SKM-1 (cell line): ENCODE data around the gene OR52E2.
"Not testable (repeated sequence)": the region's sequence is repeated elsewhere in the genome, so short reads cannot be mapped to it uniquely, and the experiment has no call there.

ENCODE experiments used
- DNase-seq: peaks from one replicate; lab custom pipeline; 2025; ENCODE audit not compliant: unreplicated experiment; lab: John Stamatoyannopoulos, UW

The OR52E2 gene

GRCh38 chr11:5059391-5059790, at the start of gene OR52E2:
TSS of gene OR52E2 (minus strand) at chr11:5059627. CDS start at chr11:5059627, 0 bp downstream.
- DNase-seq, result no peak

DNA sequence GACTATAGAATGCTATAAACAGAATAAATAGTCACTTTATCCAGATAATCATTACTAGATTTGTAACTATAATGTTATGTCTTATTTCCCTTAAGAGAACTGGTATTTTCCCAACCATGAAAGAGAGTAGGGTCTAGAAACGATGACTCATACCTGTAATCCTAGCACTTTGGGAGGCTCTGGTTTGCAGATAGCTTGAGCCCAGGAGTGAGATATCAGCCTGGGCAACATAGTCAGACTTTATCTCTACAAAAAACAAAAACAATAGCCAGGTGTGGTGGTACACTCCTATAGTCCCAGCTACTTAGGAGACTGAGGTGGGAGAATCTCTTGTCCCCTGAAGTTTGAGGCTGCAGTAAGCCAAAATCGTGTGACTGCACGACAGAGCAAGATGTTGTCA, 47.9 kb upstream of the OR52E2 start:
- no peak for DNase-seq

GRCh38 chr11:5103066-5103465, 43.6 kb upstream of the OR52E2 start:
- DNase-seq, result no peak

GRCh38 chr11:5102246-5102645, 42.8 kb upstream of the OR52E2 start:
- no peak for DNase-seq

GRCh38 chr11:5096011-5096410, 36.6 kb upstream of the OR52E2 start:
- DNase-seq, result no peak

- no peak for DNase-seq
Observed at GRCh38 chr11:5092821-5093585, 33.6 kb upstream of the OR52E2 start.

- DNase-seq, result no peak
Observed at GRCh38 chr11:5090668-5091067, 31.2 kb upstream of the OR52E2 start.

DNA sequence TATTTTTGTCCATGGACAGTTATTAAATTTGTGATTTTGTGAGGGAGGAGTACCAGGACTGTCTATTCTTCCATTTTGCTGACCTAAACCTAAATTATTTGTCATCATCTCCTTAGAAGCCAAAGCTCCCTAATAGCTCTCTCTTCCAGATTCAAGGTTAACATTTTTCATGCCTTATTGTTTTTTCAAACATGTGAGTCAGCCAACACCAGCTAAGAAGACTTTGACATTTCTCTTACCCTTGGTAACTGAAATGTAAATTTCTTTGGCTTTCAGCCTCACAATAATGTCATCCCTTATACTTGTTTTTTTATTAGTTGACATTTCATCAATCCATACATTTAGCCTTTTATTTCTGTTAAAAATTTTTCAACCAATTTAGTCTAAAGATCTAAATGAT, 29.1 kb upstream of the OR52E2 start:
- no peak for DNase-seq

GRCh38 chr11:5083602-5084001, 24.2 kb upstream of the OR52E2 start:
- DNase-seq, result no peak

DNA sequence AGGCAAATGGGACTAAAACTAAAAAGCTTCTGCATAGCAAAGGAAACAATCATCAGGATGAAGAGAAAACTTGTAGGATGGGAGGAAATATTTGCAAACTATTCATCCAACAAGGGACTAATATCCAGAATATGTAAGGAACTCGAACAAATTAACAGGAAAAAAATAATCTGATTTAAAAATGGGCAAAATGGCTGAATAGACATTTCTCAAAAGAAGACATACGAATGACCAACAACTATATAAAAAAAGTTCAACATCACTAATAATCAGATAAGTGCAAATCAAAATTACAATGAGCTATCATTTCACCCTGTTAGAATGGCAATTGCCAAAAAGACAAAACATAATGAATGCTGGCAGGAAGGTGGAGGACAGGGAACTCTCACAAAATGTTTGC, 22.0 kb upstream of the OR52E2 start:
- DNase-seq, result no peak

GRCh38 chr11:5071799-5072198, 12.4 kb upstream of the OR52E2 start:
- no peak for DNase-seq

- no peak for DNase-seq
Observed at GRCh38 chr11:5069272-5069671, 9.8 kb upstream of the OR52E2 start, which contains the start of gene OR52E1. TSS of gene OR52E1 (plus strand) at chr11:5069572.

- DNase-seq, result peak; percentile 17
Observed at GRCh38 chr11:5065027-5065426, 5.6 kb upstream of the OR52E2 start.

DNA sequence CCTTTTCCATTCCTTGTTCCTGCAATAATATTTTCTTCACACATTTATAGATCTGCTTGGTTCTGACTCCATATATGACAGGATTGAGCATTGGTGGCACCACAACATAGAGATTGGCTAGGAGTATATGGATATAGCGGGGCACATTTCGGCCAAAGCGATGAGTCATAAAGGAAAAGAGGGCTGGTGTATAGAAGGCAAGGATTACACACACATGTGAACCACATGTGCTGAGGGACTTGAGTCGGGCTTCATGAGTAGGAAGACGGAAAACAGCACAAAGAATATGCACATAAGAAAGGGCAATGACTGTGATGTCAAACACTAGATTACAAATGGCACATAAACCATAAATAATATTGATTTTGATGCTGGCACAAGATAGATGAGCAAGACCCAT, 748 bp downstream of the OR52E2 start:
- DNase-seq, result not testable (repeated sequence)

- DNase-seq, result no peak
Observed at GRCh38 chr11:5046754-5047330, 12.6 kb downstream of the OR52E2 start.

- no peak for DNase-seq
Observed at GRCh38 chr11:5046226-5046625, 13.2 kb downstream of the OR52E2 start, which contains the start of gene OR52J3. TSS of gene OR52J3 (plus strand) at chr11:5046526. CDS start at chr11:5046526, 0 bp downstream.

DNA sequence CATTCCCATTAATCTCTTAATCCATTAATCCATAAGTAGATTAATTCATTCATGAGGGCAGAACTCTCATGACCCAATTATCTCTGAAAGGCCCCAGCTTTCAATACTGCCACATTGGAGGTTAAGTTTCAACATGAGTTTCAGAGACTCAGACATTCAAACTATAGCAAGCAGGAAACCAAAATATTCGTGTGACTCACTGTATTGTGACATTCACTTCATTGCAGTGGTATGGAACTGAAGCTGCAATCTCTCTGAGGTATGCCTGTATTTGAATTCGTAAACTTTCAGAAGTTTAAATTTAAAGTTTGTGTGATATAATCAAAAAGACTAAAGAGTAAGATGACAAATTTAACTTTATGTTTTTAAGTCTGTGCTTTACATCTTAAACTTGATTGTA, 16.0 kb downstream of the OR52E2 start:
- peak; percentile 29 for DNase-seq

DNA sequence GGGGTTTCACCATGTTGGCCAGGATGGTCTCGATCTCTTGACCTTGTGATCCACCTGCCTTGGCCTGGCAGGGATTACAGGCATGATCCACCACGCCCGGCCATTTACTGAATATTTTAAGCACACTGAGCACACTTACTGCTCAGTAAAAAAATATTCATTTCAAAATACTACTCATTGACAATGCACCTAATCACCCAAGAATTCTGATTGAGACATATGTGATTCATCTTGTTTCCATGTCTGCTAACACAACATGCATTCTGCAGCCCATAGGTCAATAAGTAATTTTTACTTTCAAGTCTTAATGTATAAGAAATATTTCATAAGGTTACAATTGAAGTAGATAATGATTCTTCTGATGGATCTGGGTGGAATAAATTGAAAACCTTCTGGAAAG, 17.3 kb downstream of the OR52E2 start:
- no peak for DNase-seq

- no peak for DNase-seq
Observed at GRCh38 chr11:5040876-5041275, 18.6 kb downstream of the OR52E2 start.

DNA sequence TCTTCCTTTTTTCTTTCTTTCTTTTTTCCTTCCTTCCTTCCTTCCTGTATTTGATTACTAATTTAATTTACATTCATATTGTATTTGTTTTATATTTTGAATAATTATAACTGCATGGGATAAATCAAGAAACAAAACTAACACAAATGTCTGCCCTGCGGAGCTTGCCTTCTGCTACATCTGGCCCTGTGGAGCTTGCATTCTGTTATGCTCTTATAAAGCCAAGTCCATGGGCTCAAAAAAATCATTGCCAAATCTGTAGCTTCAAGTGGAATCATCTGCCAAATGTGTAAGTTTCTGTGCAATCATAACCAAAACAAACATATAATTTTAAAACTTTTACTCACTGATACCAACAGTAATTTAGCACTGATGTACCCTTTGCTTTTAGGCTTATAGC, 21.1 kb downstream of the OR52E2 start:
- DNase-seq, result no peak

- no peak for DNase-seq
Observed at GRCh38 chr11:5037926-5038325, 21.5 kb downstream of the OR52E2 start.

- no peak for DNase-seq
Observed at GRCh38 chr11:5036669-5037068, 22.8 kb downstream of the OR52E2 start.

GRCh38 chr11:5021996-5022395, 37.4 kb downstream of the OR52E2 start:
- no peak for DNase-seq
